HFFc6 (cell line): ENCODE measurements around the gene RFX1. TPM values are rescaled to one million over a fixed set of nuclear protein-coding genes. Genes with fewer than 3 reads are reported as not detected.

ENCODE experiments used
- DNase-seq: peaks from one replicate; pipeline ENCODE4 v3.0.0-alpha.2; 2018
- H3K27ac Mint-ChIP-seq: 2 replicates; pipeline ENCODE4 v1.8.0; 2020; ENCODE audit warnings: mild to moderate bottlenecking, mixed read lengths
- H3K27me3 Mint-ChIP-seq: 2 replicates; pipeline ENCODE4 v1.8.0; 2021; ENCODE audit warnings: mild to moderate bottlenecking, moderate library complexity, mixed read lengths; ENCODE audit not compliant: insufficient read depth
- H3K36me3 Mint-ChIP-seq: 2 replicates; pipeline ENCODE4 v1.8.0; 2021; ENCODE audit warnings: low read depth, mixed read lengths
- H3K4me1 Mint-ChIP-seq: 2 replicates; pipeline ENCODE4 v1.8.0; 2020; ENCODE audit warnings: low read depth, mixed read lengths
- H3K4me3 Mint-ChIP-seq: 2 replicates; pipeline ENCODE4 v1.8.0; 2020; ENCODE audit warnings: mild to moderate bottlenecking, moderate library complexity, mixed read lengths
- H3K9me3 Mint-ChIP-seq: 2 replicates; pipeline ENCODE4 v1.8.0; 2020; ENCODE audit warnings: mild to moderate bottlenecking, mixed read lengths
- long read RNA-seq: library from polyadenylated mRNA; unstranded; transcript quantifications from one replicate; pipeline ENCODE4 v2.0.0, GENCODE V29; 2019
- total RNA-seq, 6 experiments: library from RNA; stranded (reverse); fragmentation: NEBNext Ultra II Directional; extraction: Animal tissue kit (Norgen Biotek cat#: 25700); gene quantifications; 2 replicates in 1 of 6; 3 replicates in 5 of 6; pipeline ENCODE4 v1.2.3, GENCODE V29; 2021
- TF ChIP-seq, protein P1 (sequence below): fragments of 200-600 bp; sonication (generic); IDR thresholded peaks from 2 replicates; pipeline ENCODE4 v1.5.0; 2021; ENCODE audit warnings: antibody characterized with exemption, mild to moderate bottlenecking

RFX1 gene
- 10 to 100 TPM; 11.6 to 13.0 (median 12.2) TPM for total RNA-seq
- long read RNA-seq, partial matches to known transcripts: 0 of 1 reads
- long read RNA-seq, other reads (novel, unspliced or antisense): 1 of 1 reads

- Mint-ChIP-seq H3K27ac (peak within 1 kb of the TSS; percentile 100), H3K27me3 (peaks cover 3% of the 10 kb centered on the region; the same call in 1 of the 2 replicates), H3K9me3 (no peaks in the 10 kb centered on the region), H3K4me3 (peak within 1 kb of the TSS; percentile 97), H3K4me1 (peaks cover 17% of the 10 kb centered on the region), H3K36me3 (no peaks in the 10 kb centered on the region)
- peak; percentile 100 for DNase-seq
- TF ChIP-seq, protein P1, sequence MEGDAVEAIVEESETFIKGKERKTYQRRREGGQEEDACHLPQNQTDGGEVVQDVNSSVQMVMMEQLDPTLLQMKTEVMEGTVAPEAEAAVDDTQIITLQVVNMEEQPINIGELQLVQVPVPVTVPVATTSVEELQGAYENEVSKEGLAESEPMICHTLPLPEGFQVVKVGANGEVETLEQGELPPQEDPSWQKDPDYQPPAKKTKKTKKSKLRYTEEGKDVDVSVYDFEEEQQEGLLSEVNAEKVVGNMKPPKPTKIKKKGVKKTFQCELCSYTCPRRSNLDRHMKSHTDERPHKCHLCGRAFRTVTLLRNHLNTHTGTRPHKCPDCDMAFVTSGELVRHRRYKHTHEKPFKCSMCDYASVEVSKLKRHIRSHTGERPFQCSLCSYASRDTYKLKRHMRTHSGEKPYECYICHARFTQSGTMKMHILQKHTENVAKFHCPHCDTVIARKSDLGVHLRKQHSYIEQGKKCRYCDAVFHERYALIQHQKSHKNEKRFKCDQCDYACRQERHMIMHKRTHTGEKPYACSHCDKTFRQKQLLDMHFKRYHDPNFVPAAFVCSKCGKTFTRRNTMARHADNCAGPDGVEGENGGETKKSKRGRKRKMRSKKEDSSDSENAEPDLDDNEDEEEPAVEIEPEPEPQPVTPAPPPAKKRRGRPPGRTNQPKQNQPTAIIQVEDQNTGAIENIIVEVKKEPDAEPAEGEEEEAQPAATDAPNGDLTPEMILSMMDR: no peak
These were observed at the start of gene RFX1 for GRCh38 chr19:14006085-14006765. TSS of gene RFX1 (minus strand) at chr19:14006320. CDS start at chr19:13993843, 12,477 bp downstream.

DNA sequence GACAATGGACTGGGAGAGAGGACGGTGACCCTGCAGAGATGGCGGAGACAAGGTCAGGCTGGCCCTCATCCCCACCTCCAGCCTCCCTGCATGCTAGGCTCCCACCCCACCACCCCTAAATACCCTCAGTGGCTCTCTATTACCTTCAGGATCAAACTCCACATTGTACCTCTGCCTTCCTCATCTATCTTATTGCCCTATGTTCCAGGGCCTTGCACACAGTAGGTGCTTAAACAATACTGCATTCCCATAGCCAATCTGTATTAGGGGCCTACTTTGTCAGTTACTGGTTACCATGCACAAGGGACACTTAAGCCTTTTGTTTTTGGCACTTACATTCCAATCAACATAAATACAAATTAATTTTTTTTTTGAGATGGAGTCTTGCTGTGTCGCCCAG lies 49.3 kb upstream of the RFX1 start:
- DNase-seq: no peak
- TF ChIP-seq, protein P1: no peak
- Mint-ChIP-seq H3K4me1 (peaks cover 4% of the 10 kb centered on the region; the same call in 1 of the 2 replicates), H3K4me3 (no peak overlapping the region), H3K36me3 (peaks cover 5% of the 10 kb centered on the region; the same call in 1 of the 2 replicates), H3K27ac (no peak overlapping the region), H3K9me3 (no peaks in the 10 kb centered on the region), H3K27me3 (peaks cover 5% of the 10 kb centered on the region)

DNA sequence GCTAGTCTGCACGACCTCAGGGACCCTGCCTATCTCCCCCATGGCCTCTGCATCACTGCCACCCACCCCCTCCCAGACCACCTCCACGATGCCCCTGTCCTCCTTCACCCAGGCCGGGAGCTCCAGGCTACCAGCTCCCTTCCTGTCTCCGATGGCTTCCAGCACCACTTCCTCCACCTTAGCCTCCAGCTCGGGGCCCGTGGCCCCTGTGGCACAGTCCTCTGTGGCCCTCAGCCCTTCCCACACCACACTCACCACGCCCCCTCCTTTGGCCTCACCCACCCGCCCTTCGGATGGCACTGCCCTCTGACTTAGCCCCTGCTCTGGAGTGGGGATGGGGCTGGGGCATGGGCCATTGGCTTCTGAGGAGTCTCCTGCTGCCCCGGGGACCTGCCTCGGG lies 48.6 kb upstream of the RFX1 start:
- H3K4me3 Mint-ChIP-seq: no peak overlapping the region
- H3K9me3 Mint-ChIP-seq: no peaks in the 10 kb centered on the region
- H3K4me1 Mint-ChIP-seq: peaks cover 4% of the 10 kb centered on the region; the same call in 1 of the 2 replicates
- H3K27ac Mint-ChIP-seq: no peak overlapping the region
- no peak for DNase-seq
- peaks cover 5% of the 10 kb centered on the region; the same call in 1 of the 2 replicates for H3K36me3 Mint-ChIP-seq
- TF ChIP-seq, protein P1: no peak
- peaks cover 5% of the 10 kb centered on the region for H3K27me3 Mint-ChIP-seq

- TF ChIP-seq, protein P1: no peak
- Mint-ChIP-seq H3K4me1 (peaks cover 4% of the 10 kb centered on the region; the same call in 1 of the 2 replicates), H3K9me3 (no peaks in the 10 kb centered on the region), H3K36me3 (peaks cover 5% of the 10 kb centered on the region; the same call in 1 of the 2 replicates), H3K27me3 (peaks cover 5% of the 10 kb centered on the region), H3K27ac (no peak overlapping the region), H3K4me3 (no peak overlapping the region)
- no peak for DNase-seq
These were observed 48.0 kb upstream of the RFX1 start for GRCh38 chr19:14054099-14054498.

GRCh38 chr19:14053500-14053899 lies 47.4 kb upstream of the RFX1 start:
- no peaks in the 10 kb centered on the region for H3K4me1 Mint-ChIP-seq
- no peak for DNase-seq
- no peak overlapping the region for H3K27ac Mint-ChIP-seq
- no peaks in the 10 kb centered on the region; the same call in 1 of the 2 replicates for H3K27me3 Mint-ChIP-seq
- TF ChIP-seq, protein P1: no peak
- H3K9me3 Mint-ChIP-seq: no peaks in the 10 kb centered on the region
- H3K36me3 Mint-ChIP-seq: peaks cover 5% of the 10 kb centered on the region; the same call in 1 of the 2 replicates
- H3K4me3 Mint-ChIP-seq: no peak overlapping the region
